Activated T-helper 17 cell treated with anti-CD3 and anti-CD28 coated beads, Interleukin-2, amount 50 U/mL, for 72 hours (primary cell): Measurements from ENCODE around the gene HOXC5. TPM values are rescaled to one million over a fixed set of nuclear protein-coding genes. Genes with fewer than 3 reads are reported as not detected.
A peak's percentile ranks its signal among the peaks of the same experiment; 100 is the strongest.

Source experiments
- ATAC-seq: fragments of 150-1000 bp; cut with Tn5 transposase; replicated peaks from 2 replicates; pipeline ENCODE4 v1.10.0; 2021; ENCODE audit warnings: mild to moderate bottlenecking, moderate library complexity
- H3K27ac Mint-ChIP-seq: one replicate; pipeline ENCODE4 v1.8.0; 2022; ENCODE audit warnings: mixed read lengths
- H3K27me3 Mint-ChIP-seq: one replicate; pipeline ENCODE4 v1.8.0; 2022; ENCODE audit warnings: mixed read lengths
- H3K36me3 Mint-ChIP-seq: one replicate; pipeline ENCODE4 v1.8.0; 2022; ENCODE audit warnings: low read depth, mild to moderate bottlenecking, mixed read lengths
- H3K4me1 Mint-ChIP-seq: one replicate; pipeline ENCODE4 v1.8.0; 2022; ENCODE audit warnings: mixed read lengths
- H3K4me3 Mint-ChIP-seq: one replicate; pipeline ENCODE4 v1.8.0; 2022; ENCODE audit warnings: mild to moderate bottlenecking, mixed read lengths
- H3K9me3 Mint-ChIP-seq: one replicate; pipeline ENCODE4 v1.8.0; 2022; ENCODE audit warnings: mixed read lengths
- total RNA-seq, 2 donors: library from RNA; stranded (reverse); gene quantifications; one replicate each; pipeline ENCODE4 v1.2.3, GENCODE V29; 2022

HOXC5 gene
- total RNA-seq, 2 donors from 2014 or later = not detected

- ATAC-seq = no peak
- Mint-ChIP-seq H3K4me3 (no peak overlapping the region), H3K4me1 (peaks cover 6% of the 10 kb centered on the region), H3K36me3 (no peaks in the 10 kb centered on the region), H3K27me3 (peaks cover 91% of the 10 kb centered on the region), H3K27ac (no peak overlapping the region), H3K9me3 (no peaks in the 10 kb centered on the region)
Observed at GRCh38 chr12:54047160-54047963, 14.5 kb downstream of the HOXC5 start.

- H3K36me3 Mint-ChIP-seq = no peaks in the 10 kb centered on the region
- no peak overlapping the region for H3K27ac Mint-ChIP-seq
- peaks cover 91% of the 10 kb centered on the region for H3K27me3 Mint-ChIP-seq
- H3K4me1 Mint-ChIP-seq = peaks cover 6% of the 10 kb centered on the region
- H3K9me3 Mint-ChIP-seq = no peaks in the 10 kb centered on the region
- no peak overlapping the region for H3K4me3 Mint-ChIP-seq
- no peak for ATAC-seq
Observed at GRCh38 chr12:54047964-54048303, 15.1 kb downstream of the HOXC5 start.

GRCh38 chr12:54048406-54049093, 15.7 kb downstream of the HOXC5 start:
- H3K27ac Mint-ChIP-seq = no peak overlapping the region
- H3K27me3 Mint-ChIP-seq = peaks cover 87% of the 10 kb centered on the region
- ATAC-seq = no peak
- H3K9me3 Mint-ChIP-seq = no peaks in the 10 kb centered on the region
- H3K36me3 Mint-ChIP-seq = no peaks in the 10 kb centered on the region
- no peak overlapping the region for H3K4me3 Mint-ChIP-seq
- peaks cover 6% of the 10 kb centered on the region for H3K4me1 Mint-ChIP-seq

- Mint-ChIP-seq H3K27me3 (peaks cover 87% of the 10 kb centered on the region), H3K4me3 (no peak overlapping the region), H3K27ac (no peak overlapping the region), H3K4me1 (peaks cover 6% of the 10 kb centered on the region), H3K36me3 (no peaks in the 10 kb centered on the region), H3K9me3 (no peaks in the 10 kb centered on the region)
- ATAC-seq = no peak
Observed at GRCh38 chr12:54049108-54049507, 16.3 kb downstream of the HOXC5 start.

GRCh38 chr12:54050482-54050810, 17.6 kb downstream of the HOXC5 start:
- Mint-ChIP-seq H3K27me3 (peaks cover 85% of the 10 kb centered on the region), H3K36me3 (no peaks in the 10 kb centered on the region), H3K4me1 (peaks cover 11% of the 10 kb centered on the region), H3K4me3 (no peak overlapping the region), H3K9me3 (no peaks in the 10 kb centered on the region), H3K27ac (no peak overlapping the region)
- no peak for ATAC-seq

GRCh38 chr12:54051026-54051842, 18.4 kb downstream of the HOXC5 start:
- no peak for ATAC-seq
- H3K4me1 Mint-ChIP-seq = peaks cover 11% of the 10 kb centered on the region
- H3K27ac Mint-ChIP-seq = no peak overlapping the region
- no peak overlapping the region for H3K4me3 Mint-ChIP-seq
- peaks cover 83% of the 10 kb centered on the region for H3K27me3 Mint-ChIP-seq
- no peaks in the 10 kb centered on the region for H3K9me3 Mint-ChIP-seq
- H3K36me3 Mint-ChIP-seq = no peaks in the 10 kb centered on the region

GRCh38 chr12:54051874-54052437, 19.1 kb downstream of the HOXC5 start:
- no peaks in the 10 kb centered on the region for H3K9me3 Mint-ChIP-seq
- H3K4me3 Mint-ChIP-seq = no peak overlapping the region
- H3K36me3 Mint-ChIP-seq = no peaks in the 10 kb centered on the region
- H3K27me3 Mint-ChIP-seq = peaks cover 79% of the 10 kb centered on the region
- H3K27ac Mint-ChIP-seq = no peak overlapping the region
- ATAC-seq = no peak
- H3K4me1 Mint-ChIP-seq = peaks cover 11% of the 10 kb centered on the region

GRCh38 chr12:54052438-54053002, 19.7 kb downstream of the HOXC5 start:
- ATAC-seq = no peak
- Mint-ChIP-seq H3K4me3 (peak overlapping the region; percentile 57), H3K36me3 (no peaks in the 10 kb centered on the region), H3K27me3 (peaks cover 83% of the 10 kb centered on the region), H3K27ac (no peak overlapping the region), H3K9me3 (no peaks in the 10 kb centered on the region), H3K4me1 (peaks cover 11% of the 10 kb centered on the region)

GRCh38 chr12:54053003-54053750, 20.3 kb downstream of the HOXC5 start:
- ATAC-seq = no peak
- H3K36me3 Mint-ChIP-seq = no peaks in the 10 kb centered on the region
- no peaks in the 10 kb centered on the region for H3K9me3 Mint-ChIP-seq
- H3K27me3 Mint-ChIP-seq = peaks cover 81% of the 10 kb centered on the region
- peaks cover 11% of the 10 kb centered on the region for H3K4me1 Mint-ChIP-seq
- no peak overlapping the region for H3K27ac Mint-ChIP-seq
- peak overlapping the region; percentile 57 for H3K4me3 Mint-ChIP-seq

GRCh38 chr12:54053751-54054741, 21.2 kb downstream of the HOXC5 start, which contains the start of gene HOXC4:
HOXC4 (plus strand) TSS chr12:54053835; CDS start chr12:54053923, 88 bp downstream.
- no peak for ATAC-seq
- no peak within 1 kb of the TSS for H3K27ac Mint-ChIP-seq
- H3K36me3 Mint-ChIP-seq = no peaks in the 10 kb centered on the region
- H3K4me3 Mint-ChIP-seq = peak within 1 kb of the TSS; percentile 57
- peaks cover 79% of the 10 kb centered on the region for H3K27me3 Mint-ChIP-seq
- peaks cover 11% of the 10 kb centered on the region for H3K4me1 Mint-ChIP-seq
- no peaks in the 10 kb centered on the region for H3K9me3 Mint-ChIP-seq

- peaks cover 11% of the 10 kb centered on the region for H3K4me1 Mint-ChIP-seq
- no peak overlapping the region for H3K27ac Mint-ChIP-seq
- peak overlapping the region; percentile 57 for H3K4me3 Mint-ChIP-seq
- peaks cover 81% of the 10 kb centered on the region for H3K27me3 Mint-ChIP-seq
- no peaks in the 10 kb centered on the region for H3K9me3 Mint-ChIP-seq
- H3K36me3 Mint-ChIP-seq = no peaks in the 10 kb centered on the region
- ATAC-seq = no peak
Observed at GRCh38 chr12:54054742-54055194, 21.9 kb downstream of the HOXC5 start.

GRCh38 chr12:54055552-54055951, 22.7 kb downstream of the HOXC5 start:
- Mint-ChIP-seq H3K4me3 (no peak overlapping the region), H3K27ac (no peak overlapping the region), H3K27me3 (peaks cover 77% of the 10 kb centered on the region), H3K9me3 (no peaks in the 10 kb centered on the region), H3K36me3 (no peaks in the 10 kb centered on the region), H3K4me1 (peaks cover 11% of the 10 kb centered on the region)
- ATAC-seq = no peak

GRCh38 chr12:54056110-54056509, 23.3 kb downstream of the HOXC5 start:
- no peaks in the 10 kb centered on the region for H3K36me3 Mint-ChIP-seq
- H3K27ac Mint-ChIP-seq = no peak overlapping the region
- no peaks in the 10 kb centered on the region for H3K9me3 Mint-ChIP-seq
- peaks cover 77% of the 10 kb centered on the region for H3K27me3 Mint-ChIP-seq
- H3K4me1 Mint-ChIP-seq = peaks cover 11% of the 10 kb centered on the region
- no peak overlapping the region for H3K4me3 Mint-ChIP-seq
- ATAC-seq = no peak
